ENCODE data around the gene TSC22D4. TPM values are rescaled to one million over a fixed set of nuclear protein-coding genes. Genes with fewer than 3 reads are reported as not detected.
A peak's percentile ranks its signal among the peaks of the same experiment; 100 is the strongest.

Gene TSC22D4
- total and polyA plus RNA-seq, 9 of the 15 experiments (the other 6 are each of a cell fraction or from before 2014, with no cell fraction given) = 0.37 to 107 (median 28.7) TPM

- TF ChIP-seq MNT (conservative IDR thresholded peaks at IDR 0.05) = peak in 1 of 2 experiments; percentile 67; a peak in 2 of 4 replicates
- peak; percentile 50; the same call in 1 of the 2 replicates for TF ChIP-seq CREB3L1 (IDR thresholded peaks at IDR 0.05; ENCODE audit: borderline replicate concordance, low read depth)
- TF ChIP-seq SNIP1 (IDR thresholded peaks at IDR 0.05; ENCODE audit: low read depth) = no peak
- no peak for TF ChIP-seq HCFC1 (IDR thresholded peaks at IDR 0.05; ENCODE audit: low read depth, low read length)
- no peak; the same call in 1 of the 2 replicates for TF ChIP-seq ZHX1 (conservative IDR thresholded peaks at IDR 0.05; ENCODE audit: low read length)
- peak; percentile 64; the same call in 1 of the 2 replicates for TF ChIP-seq L3MBTL2 (IDR thresholded peaks at IDR 0.05)
- TF ChIP-seq MAZ (CRISPR knock-in tag; conservative IDR thresholded peaks at IDR 0.05 in 1 of 2, IDR thresholded peaks at IDR 0.05 in 1 of 2) = peak; percentile 92 to 95
- no peak for TF ChIP-seq TSC22D4 (tag; IDR thresholded peaks at IDR 0.05)
- TF ChIP-seq DEAF1 (CRISPR knock-in tag; IDR thresholded peaks at IDR 0.05) = peak; percentile 65
- TF ChIP-seq SMARCC2 (IDR thresholded peaks at IDR 0.05; ENCODE audit: low read depth) = 0 out of 2 replicates have a peak, but pooled peaks have one; percentile 45
- no peak for TF ChIP-seq ZNF699 (CRISPR knock-in tag; IDR thresholded peaks at IDR 0.05; ENCODE audit: insufficient replicate concordance)
- no peak for TF ChIP-seq NFATC3 (IDR thresholded peaks at IDR 0.05)
- TF ChIP-seq KDM4B (IDR thresholded peaks at IDR 0.05; ENCODE audit: borderline replicate concordance in 2 of 2, low read depth in 1 of 2) = peak in 1 of 2 experiments; percentile 78; a peak in 1 of 4 replicates
- no peak for TF ChIP-seq GTF2A2 (tag; IDR thresholded peaks at IDR 0.05)
- TF ChIP-seq HLTF (IDR thresholded peaks at IDR 0.05) = peak; percentile 85; the same call in 1 of the 2 replicates
- TF ChIP-seq VEZF1 (CRISPR knock-in tag; IDR thresholded peaks at IDR 0.05) = no peak; the same call in 1 of the 2 replicates
- TF ChIP-seq KLF13 (tag; IDR thresholded peaks at IDR 0.05; ENCODE audit: borderline replicate concordance, low read depth) = peak; percentile 98
- TF ChIP-seq MAFK (IDR thresholded peaks at IDR 0.05; ENCODE audit: low read length) = no peak
- TF ChIP-seq CBX5 (IDR thresholded peaks at IDR 0.05; ENCODE audit: borderline replicate concordance, low read depth) = no peak
Measured at GRCh38 chr7:100483090-100483721, 4.2 kb upstream of the TSC22D4 start (continued).

All from K562 (cell line).